Measurements from ENCODE around the gene MED17.

MED17 gene

GRCh38 chr11:93861808-93862207, 77.7 kb downstream of the MED17 start:
- DNase-seq (ENCODE audit: insufficient read length, low spot score) = no peak

More at GRCh38 chr11:93861808-93862207, 77.7 kb downstream of the MED17 start:
- FAIRE-seq = no peak
- no peak for TF ChIP-seq CTCF (IDR thresholded peaks at IDR 0.05; ENCODE audit: insufficient read depth, missing control alignments)
